Rectal smooth muscle tissue (tissue), 1 donor: ENCODE measurements around the gene GLOD4.

Experiments used
- H3K27ac ChIP-seq: one replicate; pipeline ENCODE4 v1.7.0; 2013; ENCODE audit warnings: low read depth, low read length, inconsistent platforms
- H3K27me3 ChIP-seq: one replicate; pipeline ENCODE4 v1.7.0; 2013; ENCODE audit warnings: low read length; ENCODE audit not compliant: control insufficient read depth, insufficient read depth
- H3K36me3 ChIP-seq: one replicate; pipeline ENCODE4 v1.7.0; 2013; ENCODE audit warnings: low read length; ENCODE audit not compliant: control insufficient read depth, insufficient read depth
- H3K4me1 ChIP-seq: one replicate; pipeline ENCODE4 v1.7.0; 2013; ENCODE audit warnings: low read length; ENCODE audit not compliant: control insufficient read depth, insufficient read depth
- H3K4me3 ChIP-seq: one replicate; pipeline ENCODE4 v1.7.0; 2013; ENCODE audit warnings: low read length
- H3K9ac ChIP-seq: one replicate; pipeline ENCODE4 v1.7.0; 2013; ENCODE audit warnings: low read length

GLOD4 gene

DNA sequence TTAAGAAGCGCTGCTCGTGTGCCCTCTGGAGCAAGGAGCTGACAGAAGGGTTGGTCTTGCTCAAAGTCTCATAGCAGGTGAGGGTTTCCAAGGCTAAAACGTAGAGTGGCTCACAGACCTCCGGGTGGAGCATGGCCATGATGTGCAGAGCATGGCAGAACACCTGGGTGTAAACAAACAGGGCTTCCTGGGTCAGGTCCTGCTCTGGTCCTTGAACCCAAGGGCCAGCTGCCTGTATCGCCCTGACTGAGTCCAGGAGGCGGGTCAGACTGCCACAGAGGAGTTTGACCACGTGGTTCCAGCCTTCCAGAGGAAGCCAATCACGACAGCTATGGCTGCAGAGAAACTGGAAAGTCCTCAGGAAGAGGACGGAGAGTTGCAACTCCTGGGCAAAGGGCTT, 37.1 kb downstream of the GLOD4 start:
- no peak overlapping the region for H3K9ac ChIP-seq
- peaks cover 40% of the 10 kb centered on the region for H3K36me3 ChIP-seq
- H3K27ac ChIP-seq: no peak overlapping the region
- H3K4me1 ChIP-seq: no peaks in the 10 kb centered on the region
- no peak overlapping the region for H3K4me3 ChIP-seq
- no peaks in the 10 kb centered on the region for H3K27me3 ChIP-seq

DNA sequence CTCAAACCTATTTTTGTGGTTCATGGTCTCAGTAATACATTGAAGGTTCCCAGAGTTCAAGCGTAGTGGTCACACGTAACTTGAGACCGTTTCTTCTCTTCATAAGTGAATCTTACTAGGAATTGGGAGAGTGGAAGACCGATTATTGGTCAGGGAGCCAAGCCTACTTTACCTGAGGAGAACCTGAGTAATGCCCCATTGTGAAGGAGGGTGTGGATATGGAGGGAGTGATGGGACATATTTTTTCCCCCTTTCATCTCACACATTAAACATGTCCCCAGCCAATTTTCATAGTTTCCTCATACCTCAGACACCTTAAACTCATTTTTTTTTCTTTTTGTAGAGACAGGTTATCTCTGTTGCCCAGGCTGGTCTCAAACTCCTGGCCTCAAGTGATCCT, 38.9 kb downstream of the GLOD4 start:
- Histone ChIP-seq H3K27me3 (no peaks in the 10 kb centered on the region), H3K4me1 (no peaks in the 10 kb centered on the region), H3K9ac (no peak overlapping the region), H3K27ac (no peak overlapping the region), H3K36me3 (peaks cover 40% of the 10 kb centered on the region), H3K4me3 (no peak overlapping the region)

DNA sequence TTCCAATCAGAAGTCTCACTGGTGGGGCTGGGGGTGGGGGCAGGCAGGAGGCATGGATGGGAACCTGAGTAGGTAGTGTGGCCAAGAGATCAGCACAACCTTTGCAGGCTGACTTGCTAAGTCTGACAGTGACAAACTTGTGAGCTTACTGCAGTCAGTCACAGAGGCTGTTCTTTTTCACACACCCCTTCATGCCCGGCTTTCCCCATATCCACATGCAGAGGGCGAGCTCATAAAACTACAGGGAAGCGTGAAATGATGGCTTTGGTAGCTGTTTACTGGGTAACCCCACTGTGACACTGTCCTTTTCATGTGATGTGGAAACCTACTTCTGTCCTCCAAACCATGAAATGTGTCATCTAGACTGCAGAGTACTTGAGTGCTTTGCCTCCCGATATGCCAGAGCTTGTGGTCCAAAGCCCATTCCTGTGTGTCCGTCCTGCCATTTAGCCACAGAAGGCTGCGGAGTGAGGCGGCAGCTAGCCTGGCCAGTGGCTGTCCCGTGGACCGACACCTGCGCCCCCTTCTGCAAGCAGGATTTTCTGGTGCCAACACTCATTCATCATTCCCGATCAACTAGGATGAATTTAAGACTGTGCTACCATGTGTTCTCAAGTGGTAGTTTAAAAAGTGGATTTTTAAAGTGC, 39.8 kb downstream of the GLOD4 start:
- no peaks in the 10 kb centered on the region for H3K4me1 ChIP-seq
- H3K36me3 ChIP-seq: peaks cover 37% of the 10 kb centered on the region
- no peaks in the 10 kb centered on the region for H3K27me3 ChIP-seq
- H3K9ac ChIP-seq: no peak overlapping the region
- H3K4me3 ChIP-seq: no peak overlapping the region
- H3K27ac ChIP-seq: no peak overlapping the region

DNA sequence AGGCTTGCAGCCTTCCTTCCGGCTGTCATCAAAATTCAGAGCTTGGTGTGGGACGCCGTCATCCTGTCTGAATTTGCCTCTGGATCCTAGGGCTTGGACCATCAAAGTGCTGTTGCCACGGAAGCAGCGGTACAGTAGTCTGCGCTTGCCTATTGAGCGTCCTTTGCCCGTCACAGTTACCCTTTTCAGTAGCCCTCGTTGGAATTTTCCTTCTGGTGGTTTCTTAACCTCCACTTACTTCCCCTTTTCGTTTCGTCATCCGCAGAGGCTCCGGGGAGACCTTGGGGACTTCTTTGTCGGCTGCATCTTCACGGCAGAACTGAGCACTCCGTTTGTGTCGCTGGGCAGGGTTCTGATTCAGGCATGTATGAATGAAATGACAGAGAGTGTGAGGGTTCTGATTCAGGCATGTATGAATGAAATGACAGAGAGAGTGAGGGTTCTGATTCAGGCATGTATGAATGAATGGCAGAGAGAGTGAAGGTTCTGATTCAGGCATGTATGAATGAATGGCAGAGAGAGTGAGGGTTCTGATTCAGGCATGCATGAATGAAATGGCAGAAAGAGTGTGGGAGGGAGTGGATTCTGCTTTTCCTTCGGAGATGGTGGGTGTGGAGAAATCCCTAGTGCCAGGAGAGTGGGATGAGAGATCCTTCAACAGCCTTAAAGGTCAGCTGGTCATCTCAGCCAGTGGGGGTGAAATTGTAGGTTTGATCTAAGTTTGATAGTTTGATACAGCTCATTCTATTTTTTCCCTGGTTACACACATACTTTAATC, 41.7 kb downstream of the GLOD4 start:
- peaks cover 23% of the 10 kb centered on the region for H3K36me3 ChIP-seq
- H3K4me3 ChIP-seq: no peak overlapping the region
- no peak overlapping the region for H3K27ac ChIP-seq
- H3K9ac ChIP-seq: no peak overlapping the region
- no peaks in the 10 kb centered on the region for H3K27me3 ChIP-seq
- no peaks in the 10 kb centered on the region for H3K4me1 ChIP-seq

DNA sequence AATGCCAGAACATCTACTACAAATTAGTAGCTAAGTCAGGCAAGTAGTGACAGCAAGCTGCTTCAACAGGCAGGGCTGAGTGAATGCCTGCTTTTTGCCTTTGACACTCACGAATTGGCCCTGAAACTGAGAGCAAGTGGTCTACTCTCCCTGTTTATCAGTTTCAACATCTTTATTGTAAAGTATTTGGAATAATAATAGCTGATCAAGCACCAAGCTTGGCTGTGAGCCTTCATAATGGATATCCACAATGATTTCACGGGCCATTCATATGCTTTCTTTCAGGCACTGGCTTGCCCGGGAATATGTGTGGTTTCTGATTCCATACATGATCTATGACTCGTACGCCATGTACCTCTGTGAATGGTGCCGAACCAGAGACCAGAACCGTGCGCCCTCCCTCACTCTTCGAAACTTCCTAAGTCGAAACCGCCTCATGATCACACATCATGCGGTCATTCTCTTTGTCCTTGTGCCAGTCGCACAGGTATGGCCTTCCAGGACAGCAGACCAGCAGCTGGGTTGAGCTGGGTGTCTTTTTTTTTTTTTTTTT, 44.4 kb downstream of the GLOD4 start:
- Histone ChIP-seq H3K27ac (no peak overlapping the region), H3K27me3 (no peaks in the 10 kb centered on the region), H3K9ac (no peak overlapping the region), H3K36me3 (peaks cover 11% of the 10 kb centered on the region), H3K4me1 (no peaks in the 10 kb centered on the region), H3K4me3 (no peak overlapping the region)

DNA sequence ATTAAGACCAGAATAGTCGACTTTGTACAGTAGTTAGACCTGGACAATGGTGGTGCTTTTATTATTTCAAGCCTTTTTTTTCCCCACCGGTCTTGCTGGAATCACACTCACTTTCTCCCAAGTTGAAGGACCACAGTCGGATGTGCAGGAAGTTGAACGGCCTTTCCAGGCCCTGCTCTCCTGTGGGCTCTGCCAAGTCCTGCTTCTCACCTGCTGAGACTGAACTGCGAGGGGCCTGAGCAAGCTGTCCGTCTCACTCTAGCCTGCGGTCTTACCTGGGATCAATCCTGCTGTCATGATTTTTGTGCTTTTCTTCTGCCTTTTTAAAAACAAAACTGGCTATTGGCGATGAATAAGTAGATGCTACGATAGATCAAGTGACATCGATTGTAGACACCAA, 48.3 kb downstream of the GLOD4 start:
- Histone ChIP-seq H3K36me3 (no peaks in the 10 kb centered on the region), H3K27me3 (no peaks in the 10 kb centered on the region), H3K9ac (no peak overlapping the region), H3K4me1 (no peaks in the 10 kb centered on the region), H3K4me3 (peak overlapping the region; percentile 28), H3K27ac (no peak overlapping the region)

DNA sequence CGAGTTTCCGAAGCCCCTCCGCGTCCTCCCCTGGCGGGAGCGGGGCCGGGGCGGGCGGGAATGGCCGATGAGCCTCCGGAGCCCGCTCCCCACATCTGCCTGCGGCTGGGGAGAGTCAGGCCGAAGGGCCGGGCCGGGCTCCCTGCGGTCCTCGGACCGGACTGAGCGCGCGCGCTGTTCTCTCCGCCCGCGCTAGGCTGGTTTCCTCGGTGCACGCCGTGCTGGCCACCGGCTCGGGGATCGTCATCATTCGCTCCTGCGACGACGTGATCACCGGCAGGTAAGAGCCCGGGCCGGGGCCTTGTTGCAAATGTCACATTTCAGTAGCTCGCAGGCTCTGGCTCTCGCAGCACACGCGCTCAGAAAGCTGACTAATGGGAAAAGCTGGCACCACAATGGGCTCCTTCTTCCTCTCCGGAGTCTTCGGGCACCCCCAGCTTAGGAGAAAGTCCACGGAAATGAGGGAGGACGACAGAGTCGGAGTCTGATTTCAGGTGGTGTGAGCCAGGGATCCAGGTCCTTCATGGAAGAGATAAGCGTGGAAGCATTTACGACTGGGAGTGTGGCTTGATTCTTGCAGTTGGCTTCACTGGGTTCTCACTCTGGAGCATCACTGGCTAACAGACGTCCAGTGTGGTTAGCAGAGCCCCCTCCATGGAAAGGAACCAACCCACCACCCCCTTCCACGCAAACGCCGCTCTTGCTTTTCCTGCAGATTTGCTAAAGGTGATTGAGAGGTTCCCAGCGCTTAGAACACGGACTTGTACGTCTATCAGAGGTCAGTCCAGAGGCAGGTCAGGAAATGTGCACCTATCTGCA, 49.0 kb downstream of the GLOD4 start:
- no peaks in the 10 kb centered on the region for H3K36me3 ChIP-seq
- no peaks in the 10 kb centered on the region for H3K27me3 ChIP-seq
- H3K4me3 ChIP-seq: peak overlapping the region; percentile 59
- H3K4me1 ChIP-seq: no peaks in the 10 kb centered on the region
- H3K9ac ChIP-seq: no peak overlapping the region
- H3K27ac ChIP-seq: peak overlapping the region; percentile 40

DNA sequence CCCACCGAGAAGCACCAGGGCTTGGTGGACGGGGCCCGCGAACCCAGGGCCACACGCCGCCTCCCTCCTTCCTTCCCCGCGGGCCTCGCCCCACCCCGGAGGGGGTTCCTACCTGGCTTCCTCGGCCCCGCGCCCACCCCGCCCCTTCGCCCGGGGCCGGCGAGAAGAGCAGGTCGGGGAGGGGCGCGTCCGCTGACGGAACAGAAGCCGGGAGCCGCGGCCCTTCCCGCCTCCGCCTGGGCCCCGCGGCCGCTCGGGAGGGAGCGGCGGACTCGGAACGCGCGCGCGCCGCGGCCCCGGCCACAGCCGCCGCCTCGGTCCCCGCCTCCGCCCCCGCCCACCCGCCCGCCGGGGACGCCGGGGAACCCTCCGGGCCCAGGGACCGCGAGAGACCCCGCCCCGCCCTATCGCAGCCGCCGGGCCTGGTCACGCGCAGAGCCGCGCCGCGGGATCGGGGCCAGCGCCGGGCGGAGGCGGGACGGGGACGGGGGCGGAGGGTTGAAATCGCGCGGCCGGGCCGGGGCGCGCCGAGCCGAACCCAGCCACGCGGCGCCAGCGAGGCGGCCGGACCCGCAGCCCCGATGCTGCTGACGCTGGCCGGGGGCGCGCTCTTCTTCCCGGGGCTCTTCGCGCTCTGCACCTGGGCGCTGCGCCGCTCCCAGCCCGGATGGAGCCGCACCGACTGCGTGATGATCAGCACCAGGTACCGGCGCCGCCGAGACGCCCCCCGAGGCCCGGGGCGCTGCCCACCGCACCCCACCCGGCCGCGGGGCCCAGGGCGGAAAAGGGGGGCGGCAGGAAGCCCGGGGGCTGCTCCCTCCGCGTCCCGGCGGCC, 49.8 kb downstream of the GLOD4 start, which contains the start of gene TLCD3A:
Gene TLCD3A, plus strand, starts transcription at position 530 of the 835 bp plus-strand sequence. Its CDS starts 52 bp downstream, at position 582.
- peak within 1 kb of the TSS; percentile 50 for H3K27ac ChIP-seq
- no peaks in the 10 kb centered on the region for H3K36me3 ChIP-seq

DNA sequence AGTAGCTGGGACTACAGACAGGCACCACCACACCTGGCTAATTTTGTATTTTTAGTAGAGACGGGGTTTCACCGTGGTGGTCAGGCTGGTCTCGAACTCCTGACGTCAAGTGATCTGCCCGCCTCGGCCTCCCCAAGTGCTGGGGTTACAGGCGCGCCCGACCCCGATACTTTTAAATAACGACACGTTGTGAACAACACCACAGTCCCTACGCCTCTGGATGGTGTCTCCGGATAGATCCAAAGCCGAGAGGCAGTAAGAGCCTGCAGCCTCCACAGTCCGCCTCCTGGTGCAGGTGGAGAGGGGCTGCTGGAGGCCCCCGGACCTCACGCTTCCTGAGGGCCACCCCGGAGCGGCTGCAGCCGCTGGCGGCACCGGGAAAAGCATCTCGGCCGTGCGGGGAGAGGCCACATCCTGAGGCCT, 50.4 kb downstream of the GLOD4 start:
- H3K27me3 ChIP-seq: no peaks in the 10 kb centered on the region
- no peaks in the 10 kb centered on the region for H3K36me3 ChIP-seq
- H3K9ac ChIP-seq: peak overlapping the region; percentile 5
- H3K4me1 ChIP-seq: no peaks in the 10 kb centered on the region
- H3K27ac ChIP-seq: peak overlapping the region; percentile 50
- peak overlapping the region; percentile 63 for H3K4me3 ChIP-seq

More for the DNA sequence above, 49.8 kb downstream of the GLOD4 start, which contains the start of gene TLCD3A:
- H3K4me3 ChIP-seq: peak within 1 kb of the TSS; percentile 63
- peak within 1 kb of the TSS; percentile 5 for H3K9ac ChIP-seq
- H3K4me1 ChIP-seq: no peaks in the 10 kb centered on the region
- no peaks in the 10 kb centered on the region for H3K27me3 ChIP-seq

DNA sequence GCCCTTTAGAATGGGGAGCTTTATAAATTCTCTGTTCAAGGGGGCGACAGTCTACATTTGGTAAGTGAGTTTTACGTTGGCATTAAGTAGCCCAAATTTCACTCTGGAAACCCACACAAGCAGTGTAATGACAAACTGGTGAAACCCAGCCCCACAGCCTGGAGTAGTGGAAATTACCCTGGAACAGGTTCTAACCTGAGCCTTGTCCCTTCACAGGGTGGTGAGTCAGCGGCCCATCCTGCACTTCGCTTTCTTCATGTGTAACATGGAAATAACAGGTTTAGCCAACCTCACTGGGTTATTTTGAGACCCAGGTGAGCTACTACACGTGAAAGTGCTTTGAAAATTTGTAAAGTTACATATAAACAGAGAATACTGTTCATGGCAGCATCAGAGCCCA, 53.2 kb downstream of the GLOD4 start:
- H3K4me3 ChIP-seq: no peak overlapping the region
- no peaks in the 10 kb centered on the region for H3K27me3 ChIP-seq
- H3K9ac ChIP-seq: no peak overlapping the region
- no peaks in the 10 kb centered on the region for H3K36me3 ChIP-seq
- H3K4me1 ChIP-seq: no peaks in the 10 kb centered on the region
- H3K27ac ChIP-seq: no peak overlapping the region

DNA sequence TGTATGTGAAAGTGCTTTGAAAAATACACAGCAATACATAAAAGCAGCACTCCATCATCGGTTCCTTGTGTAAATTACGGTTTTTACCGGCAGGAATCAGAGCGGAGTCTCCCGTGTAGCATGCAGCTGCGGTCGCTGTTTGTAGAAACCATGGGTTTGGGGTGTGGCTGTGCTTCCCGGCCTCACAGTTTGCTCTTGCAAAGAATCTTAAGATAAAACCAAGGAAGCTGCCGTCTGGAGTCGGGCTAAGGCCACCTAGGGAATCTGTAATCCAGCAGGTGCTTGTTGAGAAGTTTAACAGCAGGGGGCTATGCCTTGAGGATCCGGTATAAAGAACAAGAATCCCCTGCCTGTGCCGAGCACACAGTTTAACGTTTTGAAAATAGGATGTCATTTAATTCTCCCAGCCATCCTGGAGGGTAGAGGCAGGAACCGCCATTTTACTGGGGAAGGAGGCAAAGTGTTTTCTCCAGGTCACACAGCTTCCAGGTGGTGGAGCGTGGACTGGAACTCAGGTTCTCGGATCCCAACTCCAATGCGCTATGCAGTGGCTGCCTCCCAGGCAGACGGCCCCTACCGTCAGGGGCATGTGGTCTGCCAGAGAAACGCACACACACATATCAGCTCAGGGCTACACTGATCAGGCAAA, 55.7 kb downstream of the GLOD4 start:
- H3K9ac ChIP-seq: no peak overlapping the region
- H3K27me3 ChIP-seq: no peaks in the 10 kb centered on the region
- no peaks in the 10 kb centered on the region for H3K36me3 ChIP-seq
- no peaks in the 10 kb centered on the region for H3K4me1 ChIP-seq
- H3K27ac ChIP-seq: no peak overlapping the region
- H3K4me3 ChIP-seq: no peak overlapping the region
